Measurements from ENCODE around the gene RFT1.

Gene RFT1

DNA sequence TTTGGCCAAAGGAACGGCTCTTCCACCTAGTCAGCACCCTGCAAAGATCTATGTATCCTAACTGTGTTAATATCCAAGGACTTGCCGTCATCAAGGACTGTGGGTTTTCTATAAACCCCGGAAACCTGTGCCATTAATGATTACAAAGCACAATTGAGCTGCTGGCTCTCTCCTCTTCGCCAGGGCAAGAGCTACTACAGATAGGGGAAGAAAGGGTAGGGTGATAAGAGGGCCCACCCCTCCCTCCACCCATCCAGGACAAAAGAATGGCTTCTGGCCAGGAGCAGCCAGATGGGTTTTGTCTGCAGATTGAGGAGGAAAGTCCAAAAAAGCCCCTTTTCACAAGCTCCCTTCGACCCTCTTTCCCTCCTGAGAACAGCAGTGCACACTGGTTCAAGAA is 9.9 kb downstream of the RFT1 start:
- no peak for DNase-seq

DNA sequence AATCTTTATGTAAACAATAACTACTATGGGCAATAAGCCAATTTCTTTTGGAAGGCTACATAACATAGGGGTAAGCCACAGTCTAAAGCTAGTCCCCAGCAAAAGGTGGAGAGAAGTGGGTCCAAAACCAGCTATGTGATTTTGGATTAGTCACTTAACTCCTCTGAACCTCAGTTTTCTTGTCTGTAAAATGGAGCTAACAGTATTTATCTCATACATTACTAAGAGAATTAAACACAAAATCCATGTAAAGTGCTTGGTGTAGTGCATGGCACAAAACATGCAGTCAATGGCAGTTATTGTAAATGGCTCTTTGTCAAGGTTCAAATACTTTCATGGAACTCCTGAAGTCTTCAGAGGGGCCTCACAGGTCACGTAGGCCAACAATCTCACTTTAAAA is 13.3 kb downstream of the RFT1 start:
- DNase-seq: no peak

DNA sequence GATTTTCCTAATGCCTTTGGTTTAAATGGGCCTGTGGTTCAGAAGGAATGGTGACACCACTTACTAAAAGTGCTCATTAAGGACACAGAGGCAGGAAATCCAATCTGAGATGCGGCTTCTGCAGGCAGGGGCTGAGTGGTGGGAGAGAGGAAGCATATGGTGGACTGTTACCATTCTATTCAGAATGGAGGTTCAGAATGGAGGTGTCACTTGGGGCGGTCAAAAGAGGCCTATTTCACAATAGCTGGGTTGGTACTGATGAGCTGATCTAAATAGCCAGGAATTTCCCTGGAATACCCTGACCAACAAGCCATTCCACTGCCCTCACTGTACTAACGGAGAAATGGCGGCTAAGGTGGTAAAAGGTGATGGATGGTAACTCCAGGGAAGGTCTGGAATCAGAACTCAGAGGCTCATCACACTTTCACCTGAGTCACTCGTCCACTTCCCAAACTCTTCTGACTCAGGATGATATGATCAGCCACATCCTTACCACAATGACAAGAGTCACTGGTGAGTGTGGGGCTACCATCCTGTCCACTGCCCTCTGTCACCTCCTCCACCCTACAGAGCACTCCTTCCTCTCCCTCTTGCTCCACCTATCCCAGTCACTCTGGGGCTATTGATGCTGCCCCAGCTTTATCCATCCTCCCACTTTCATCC is 15.7 kb downstream of the RFT1 start:
- DNase-seq: no peak

DNA sequence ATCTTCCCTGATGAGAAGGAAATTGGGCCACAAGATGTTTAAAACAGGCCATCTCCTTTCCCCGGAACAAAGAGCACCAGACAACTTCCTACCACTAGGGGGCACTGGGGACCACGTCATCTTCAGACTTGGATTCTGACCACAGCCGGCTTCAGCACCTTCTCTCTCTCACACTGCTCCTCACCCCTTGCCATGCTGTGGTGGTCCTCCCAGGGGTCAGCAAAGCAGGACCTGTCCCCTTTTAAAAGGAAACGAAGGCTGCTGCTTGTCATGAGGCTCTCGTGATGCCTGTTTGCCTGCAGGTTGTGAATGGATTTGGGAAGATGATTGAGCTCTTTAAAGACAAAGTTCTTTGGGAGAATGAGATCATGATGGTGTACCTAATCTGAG is 16.2 kb downstream of the RFT1 start:
- DNase-seq: peak; percentile 73

DNA sequence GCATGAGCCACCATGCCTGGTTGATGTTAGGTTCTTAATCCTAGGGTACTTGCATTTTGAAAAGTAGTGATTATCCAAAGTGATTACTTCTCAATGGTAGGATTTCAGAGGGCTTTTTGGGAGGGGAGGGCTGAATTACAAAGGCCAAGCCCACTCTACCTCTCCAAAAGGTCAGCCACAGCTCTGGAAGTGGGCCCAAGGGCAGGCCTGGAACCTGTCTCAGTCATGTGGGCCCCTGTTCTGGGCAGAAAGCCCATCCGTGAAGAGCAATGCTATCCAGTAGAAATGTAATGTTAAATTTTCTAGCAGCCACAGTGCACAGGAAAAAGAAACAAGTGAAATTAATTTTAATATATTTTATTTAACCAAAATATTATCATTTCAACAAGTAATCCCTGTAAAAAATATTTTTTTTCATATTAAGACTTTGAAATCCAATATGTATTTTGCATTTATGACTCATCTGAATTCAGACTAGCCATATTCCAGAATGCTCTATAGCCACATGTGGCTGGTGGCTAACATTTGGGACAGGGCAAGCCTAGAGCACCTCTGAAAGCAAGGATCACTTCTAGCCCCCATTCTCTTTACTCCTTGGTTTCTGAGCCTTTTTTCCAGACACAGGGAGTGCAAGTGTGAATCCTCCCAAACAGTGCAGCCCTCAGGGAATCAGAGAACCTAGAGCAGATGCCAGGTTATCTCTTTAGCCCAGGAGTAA is 16.8 kb downstream of the RFT1 start:
- DNase-seq: no peak

DNA sequence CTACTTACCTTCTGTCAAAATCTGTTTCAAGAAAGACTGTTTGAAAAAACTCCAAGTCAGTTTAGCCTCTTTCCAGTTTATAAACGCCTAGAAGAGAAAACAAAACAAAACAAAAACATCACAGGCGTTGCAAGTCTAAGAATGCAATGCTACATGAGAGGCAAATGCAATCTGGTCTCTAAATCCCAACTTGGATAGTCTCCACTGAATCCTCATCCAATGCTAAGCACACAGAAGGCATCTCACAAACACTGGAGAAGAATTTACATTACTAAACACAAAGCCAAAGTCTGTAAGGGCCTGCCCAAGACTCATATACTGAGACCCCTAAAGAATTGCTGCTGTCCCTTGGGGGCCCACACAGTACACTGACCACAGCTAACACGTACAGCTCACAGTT is 18.4 kb downstream of the RFT1 start:
- no peak for DNase-seq

DNA sequence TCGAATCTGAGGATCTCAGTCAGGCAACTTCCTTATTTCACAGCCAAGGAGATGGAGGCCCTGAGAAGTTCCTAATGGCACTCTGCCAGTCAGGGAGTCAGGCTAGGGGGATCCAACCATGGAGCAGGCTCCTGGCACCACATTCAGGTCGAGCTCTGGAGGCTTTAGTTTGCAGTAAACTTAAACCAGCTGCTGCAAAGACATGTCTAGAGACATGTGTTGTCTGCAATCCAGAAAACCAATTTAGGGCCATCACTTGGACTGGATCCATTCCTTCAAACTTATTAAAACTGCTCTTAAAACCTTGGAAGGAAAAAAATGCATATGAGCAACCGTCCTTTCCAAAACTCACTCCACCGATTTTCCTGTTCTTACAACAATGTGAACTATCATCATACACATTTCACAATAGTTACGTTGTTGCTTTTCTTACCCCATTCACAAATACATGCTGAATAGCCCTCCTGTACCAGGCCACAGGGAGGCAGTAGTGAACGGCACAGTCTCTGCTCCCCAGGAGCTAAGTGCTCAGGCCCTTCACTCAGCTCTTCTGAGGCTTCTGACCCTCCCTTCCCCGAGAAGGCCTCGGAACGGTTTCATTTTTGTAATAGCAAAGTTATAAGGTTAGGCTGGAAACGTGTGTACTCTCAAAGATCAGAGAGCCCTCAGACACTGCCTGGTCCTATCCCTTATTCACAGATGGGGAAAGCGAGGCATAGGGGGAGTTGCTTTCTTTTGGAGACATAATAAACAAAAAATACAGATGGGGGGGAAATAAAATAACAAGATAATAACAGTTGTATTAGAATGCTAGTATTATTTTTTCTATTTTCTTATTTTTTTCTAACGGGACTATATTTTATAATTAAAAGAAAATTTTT is 20.1 kb downstream of the RFT1 start:
- no peak for DNase-seq

DNA sequence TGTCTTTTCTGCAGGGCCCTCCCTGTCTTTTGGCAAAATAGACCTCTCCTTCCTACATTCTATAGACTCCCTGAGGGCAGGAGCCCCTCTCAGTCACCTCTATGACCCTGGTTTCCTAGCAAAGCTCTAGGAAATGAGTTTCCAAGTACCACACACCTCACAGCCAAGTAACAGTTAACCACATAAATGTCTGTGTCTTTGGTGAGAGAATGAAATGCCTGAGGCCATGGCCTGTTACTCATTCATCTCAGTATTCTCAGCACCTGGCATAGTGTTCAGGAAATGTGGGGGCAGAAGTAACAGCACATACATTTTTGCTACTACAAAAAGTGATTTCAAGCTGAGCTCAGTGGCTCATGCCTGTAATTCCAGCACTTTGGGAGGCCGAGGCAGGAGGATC is 21.0 kb downstream of the RFT1 start:
- DNase-seq: peak; percentile 66

DNA sequence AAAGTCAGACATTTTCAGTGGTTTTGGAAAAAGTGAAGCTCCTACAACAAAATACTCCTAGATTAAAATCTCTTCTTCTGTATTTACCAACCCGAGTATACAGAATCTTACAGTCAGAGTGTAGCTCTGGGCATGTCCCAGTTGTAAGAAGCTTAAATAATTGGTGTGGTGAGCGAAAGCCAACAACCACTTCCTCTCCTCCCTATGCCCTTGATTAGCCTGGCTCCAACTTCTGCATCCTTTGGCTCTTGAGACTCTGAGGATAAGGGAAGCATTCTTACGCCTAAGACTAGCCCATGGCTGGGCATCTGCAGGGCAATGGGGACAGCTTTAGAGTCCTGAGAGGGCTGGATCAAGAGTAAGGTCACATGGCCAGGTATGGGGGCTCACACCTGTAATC is 25.5 kb downstream of the RFT1 start:
- DNase-seq: no peak

DNA sequence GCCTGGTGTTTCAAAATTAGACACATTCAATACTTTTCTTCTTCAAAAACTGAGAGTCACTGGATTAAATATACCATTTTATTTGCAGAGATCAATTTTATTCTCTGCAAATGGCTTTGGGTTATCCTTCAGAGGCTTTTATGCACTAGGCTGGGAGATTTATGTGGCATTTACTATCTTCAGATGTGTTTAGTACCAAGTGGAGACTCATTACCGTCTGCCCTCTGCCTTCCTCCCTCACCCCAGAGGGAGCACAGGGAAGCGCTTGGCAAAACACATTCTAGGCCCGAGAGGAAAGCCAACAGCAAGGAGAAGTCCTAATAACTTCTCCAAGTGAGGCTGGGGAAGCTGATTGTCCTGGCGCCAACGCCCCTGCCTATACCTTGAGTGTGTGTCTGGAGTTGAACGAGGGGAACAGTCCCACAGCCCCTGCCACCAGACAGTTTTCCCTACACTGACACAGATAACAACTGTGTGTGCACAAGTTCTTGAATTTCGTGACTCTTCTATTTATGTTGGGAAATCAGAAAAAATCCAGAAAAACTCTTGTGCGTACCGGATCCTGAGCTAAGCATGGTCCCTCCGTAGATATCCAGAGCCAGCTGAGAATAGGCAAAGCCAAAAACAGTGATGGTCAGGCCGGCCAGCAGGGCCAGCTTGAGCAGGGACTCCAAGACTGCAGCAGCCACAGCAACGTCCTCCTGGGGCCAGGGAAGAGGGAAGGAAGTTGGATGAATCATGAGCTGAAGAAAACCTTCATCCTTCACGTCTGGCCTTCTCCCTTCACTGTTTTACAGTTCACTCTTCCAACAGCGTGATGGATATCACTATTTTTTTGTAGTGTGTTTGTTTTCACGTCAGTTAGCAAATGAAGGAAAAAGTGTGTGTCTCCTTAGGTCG is 26.6 kb downstream of the RFT1 start:
- DNase-seq: no peak

DNA sequence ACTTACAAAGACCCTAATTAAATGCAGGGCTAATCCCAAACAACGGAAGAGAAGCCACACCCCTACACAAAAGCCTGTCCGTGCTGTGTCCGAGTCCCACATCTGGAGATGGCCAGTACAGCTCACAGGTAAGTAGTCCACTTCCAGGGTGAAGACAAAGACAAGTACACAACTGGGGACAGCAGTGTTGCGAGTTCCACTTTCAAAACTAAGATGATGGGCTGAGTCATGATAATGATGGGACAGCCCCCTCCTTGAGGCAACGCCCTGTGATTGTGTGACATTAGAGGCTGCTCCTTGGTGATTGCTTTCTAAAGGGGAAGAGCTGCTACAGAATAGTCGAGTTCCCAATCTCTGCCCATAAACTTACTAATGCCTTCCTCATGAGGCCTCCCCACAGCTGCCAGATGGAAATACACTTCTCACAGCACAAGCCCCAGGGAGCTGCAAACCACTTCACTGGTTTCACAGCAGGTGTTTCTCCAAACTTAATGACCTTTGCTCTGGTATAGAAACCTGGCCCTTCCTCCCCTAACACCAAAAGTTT is 27.6 kb downstream of the RFT1 start:
- DNase-seq: no peak

DNA sequence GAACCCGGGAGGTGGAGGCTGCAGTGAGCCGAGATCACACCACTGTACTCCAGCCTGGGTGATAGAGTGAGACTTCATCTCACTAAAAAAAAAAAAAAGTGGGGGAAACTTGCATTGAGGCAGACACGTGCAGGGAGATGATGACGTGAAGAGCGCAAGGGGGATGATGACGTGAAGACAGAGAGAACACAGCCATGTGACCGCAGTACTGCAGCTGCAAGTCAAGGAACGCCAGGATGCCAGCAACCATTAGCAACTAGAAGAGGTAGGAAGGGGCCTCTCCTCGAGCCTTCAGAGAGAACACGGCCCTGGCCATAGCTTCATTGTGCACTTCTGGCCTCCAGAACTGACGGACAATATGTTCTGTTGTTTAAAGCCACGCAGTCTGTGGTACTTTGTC is 28.3 kb downstream of the RFT1 start:
- no peak for DNase-seq

DNA sequence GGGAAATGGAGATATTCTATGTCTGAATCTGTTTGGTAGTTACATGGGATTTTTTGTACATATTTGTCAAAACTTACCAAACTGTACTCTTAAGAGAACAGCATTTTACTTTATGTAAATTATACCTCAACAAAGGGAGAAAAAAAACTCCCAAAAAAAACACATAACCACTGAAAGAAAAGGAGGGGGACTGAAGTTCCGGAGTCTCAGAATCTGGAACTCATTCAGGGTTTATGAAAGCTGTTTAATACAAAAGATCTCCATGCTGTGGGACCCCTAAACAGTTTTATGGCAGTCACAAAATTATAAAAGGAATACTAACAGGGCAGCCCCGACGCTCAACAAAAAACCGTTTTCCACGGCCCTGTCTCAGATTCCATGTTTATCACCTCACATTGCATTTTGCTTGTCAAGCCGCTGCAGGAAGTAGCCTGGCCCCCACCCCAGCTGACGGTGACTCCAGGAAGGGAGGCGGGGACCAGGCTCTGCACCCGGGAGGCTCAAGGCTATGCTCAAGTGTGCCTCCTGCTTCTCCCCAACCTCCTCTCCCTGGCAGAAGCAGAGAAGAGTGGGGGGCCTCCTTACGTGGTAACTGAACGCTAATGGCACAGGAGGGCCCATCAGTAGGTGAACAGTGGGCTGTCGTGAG is 29.3 kb downstream of the RFT1 start:
- DNase-seq: no peak

DNA sequence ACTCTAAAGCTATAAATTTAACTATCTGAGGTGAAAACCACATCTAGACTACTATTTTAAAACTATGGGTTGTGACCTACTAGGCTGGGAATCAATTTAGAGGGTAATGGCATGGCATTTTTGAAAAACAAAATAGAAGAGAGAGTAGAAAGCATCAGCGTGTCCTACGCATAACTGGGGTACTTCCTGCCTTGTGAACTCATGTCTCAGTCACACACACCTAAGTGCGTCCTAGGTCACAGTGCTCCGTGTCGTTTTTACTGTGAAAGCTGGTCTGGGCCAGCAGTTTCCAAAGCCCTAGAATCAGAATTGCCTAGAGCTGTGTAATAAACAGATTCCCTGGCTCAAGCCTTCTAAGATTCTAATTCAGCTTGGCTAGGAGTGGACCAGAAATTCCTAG is 32.3 kb downstream of the RFT1 start:
- no peak for DNase-seq

DNA sequence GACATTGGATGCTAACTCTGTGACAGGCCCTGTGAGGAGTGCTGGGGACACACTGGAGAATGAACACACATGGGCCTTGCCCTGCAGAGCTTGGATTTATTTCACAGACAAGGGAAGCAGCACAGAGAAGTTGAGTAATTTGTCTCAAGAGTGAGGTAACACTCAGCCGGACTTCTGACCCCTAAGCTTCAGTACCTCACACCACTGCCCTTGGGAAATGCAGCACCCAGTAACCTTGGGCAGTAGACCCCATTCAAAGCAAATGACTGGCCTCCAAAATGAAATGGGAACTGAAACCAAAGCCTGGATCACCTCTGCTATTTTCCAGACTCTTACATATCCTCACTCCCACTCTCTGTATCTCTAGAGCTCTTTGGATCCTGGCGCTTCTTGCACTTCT is 37.3 kb downstream of the RFT1 start:
- no peak for DNase-seq

DNA sequence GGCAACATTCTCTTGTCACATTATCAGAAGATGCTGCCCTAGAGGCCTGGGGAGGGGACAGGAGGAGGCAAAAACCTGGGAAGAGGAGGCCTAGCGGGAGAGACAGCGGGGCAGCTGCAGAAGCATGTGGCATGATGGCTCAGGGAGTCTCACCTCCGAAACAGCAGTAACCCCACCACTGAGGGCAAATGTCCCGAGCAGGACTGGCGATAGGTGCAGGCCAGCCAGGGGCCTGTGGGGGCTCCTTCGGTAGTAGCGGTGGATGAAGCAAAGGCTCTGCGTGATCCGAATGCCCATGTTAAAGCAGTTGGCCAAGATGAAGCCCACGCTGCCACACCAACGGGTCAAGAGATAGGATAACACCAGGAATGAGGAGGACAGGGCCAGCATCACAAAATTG is 38.0 kb downstream of the RFT1 start:
- DNase-seq: no peak

DNA sequence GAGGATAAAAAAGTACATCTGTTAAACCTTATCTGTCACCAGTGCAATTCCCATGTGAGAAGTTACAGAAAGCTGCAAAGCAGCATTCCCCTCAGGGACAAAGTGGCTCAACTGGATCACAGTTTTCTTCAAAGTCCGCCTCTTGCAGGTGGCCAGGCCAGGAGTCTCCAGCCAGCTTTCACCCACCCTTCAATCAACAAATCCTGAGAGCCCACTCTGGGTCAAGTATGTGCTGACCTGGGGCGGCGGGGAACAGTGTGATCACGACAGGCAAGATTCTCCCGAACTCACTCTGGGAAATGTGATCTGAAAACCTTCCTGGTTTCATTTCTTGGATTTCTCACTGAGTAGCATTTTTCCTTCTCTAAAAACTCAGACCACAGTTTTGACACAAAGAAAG is 39.2 kb downstream of the RFT1 start:
- DNase-seq: no peak

DNA sequence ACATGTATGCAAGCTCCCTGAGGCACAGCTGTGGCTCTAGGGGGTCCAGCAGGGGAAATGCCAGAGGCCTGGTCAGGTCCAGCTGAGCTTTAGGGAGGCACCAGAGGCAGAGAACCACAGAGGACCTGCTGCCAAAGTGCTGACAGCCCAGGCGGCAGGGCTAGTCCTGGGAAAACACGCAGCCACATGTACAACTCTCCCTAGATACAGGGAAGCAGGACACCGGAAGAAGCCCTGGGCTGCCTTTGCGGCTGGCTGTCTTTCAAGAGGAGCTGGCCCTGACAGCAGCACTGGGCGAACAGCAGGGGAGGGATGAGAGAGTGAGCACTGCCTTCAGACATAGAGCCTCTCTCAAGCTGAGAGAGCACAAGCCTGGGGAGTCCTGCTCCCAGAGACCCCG is 40.7 kb downstream of the RFT1 start:
- DNase-seq: no peak

DNA sequence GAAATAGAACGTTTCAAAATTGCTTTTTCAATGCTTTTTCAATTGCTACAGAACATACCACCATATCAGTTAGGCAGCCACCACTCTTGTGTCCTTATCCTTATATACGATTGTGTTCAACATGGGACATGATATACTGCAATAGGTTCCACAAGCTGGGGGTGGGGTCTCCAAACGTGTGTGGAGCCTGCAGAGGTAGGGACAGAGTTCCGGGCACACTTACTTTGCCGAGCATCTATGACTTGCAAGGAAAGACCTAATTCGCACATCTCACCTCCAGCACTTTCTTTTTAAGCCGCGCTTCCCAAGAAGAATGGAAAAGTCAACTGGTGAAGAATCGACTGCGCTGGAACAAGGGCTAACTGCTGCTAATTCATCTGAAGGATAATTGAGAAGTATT is 44.8 kb downstream of the RFT1 start:
- DNase-seq: no peak

DNA sequence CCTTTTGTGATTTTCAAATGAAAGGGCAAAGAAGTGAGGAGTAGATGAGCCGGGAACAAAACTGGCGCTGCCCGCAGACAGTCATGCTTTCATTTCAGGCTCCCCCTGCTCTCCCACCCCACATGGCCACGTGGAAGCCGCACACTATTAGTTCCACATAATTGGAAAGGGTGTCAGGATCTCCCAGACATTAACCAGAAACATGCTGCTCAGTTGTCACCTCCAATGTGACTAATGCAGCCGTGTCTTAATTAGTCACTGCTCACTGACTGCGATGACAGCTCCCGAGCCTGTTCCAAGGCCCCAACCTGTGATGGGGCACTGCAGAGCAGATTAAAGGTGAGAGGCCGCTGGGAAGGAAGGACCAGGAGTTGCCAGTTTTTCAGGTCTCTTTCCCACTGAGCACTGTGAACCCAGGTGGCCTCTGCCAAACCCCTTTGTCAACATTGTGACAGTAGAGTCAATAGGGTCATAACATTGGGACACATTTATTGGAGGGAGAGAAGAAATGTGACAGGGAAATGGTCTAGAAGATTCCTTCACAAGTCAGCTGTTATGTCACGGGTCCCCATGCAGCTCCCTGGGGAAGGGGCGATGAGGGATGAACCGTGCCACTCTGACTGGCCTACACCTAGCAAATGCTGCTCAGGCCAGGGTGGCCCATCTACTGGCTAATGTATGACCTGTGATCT is 45.8 kb downstream of the RFT1 start:
- DNase-seq: no peak

DNA sequence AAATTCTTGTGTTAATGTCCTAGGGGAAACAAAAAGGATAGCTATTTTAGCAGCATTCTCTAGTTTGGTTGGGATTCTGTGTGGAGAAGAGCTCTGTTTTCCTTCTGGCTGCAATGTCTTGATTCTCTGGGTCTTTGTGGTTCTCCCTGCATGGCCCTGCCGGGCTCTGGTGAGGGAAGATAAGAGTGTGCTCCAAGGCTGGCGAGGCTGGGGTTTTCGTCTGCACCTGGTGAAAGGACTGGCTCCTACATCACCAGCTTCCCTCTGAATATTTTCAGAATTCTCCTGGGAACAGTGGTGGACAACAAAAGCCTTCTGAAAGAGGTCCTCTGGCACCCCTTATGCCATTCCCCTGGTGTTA is 46.3 kb downstream of the RFT1 start:
- no peak for DNase-seq

DNA sequence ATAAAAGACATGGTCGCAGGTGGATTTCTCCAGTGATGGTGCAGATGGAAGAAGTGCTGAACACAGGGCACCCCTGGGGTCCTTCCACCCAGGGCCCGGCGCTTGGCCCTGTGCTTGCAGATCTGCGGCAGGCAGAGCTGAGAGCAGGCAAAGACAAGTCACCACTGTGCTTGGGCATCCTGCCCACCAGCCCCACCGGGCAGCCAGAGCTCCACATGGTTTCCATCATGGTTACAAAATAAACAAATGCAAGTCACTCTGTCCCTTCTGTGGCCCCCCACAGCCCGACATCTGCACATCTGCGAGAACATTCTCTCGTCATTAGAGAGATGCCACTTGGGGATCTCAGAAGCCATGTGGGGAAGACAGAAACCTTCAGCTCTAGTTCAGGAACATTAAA is 46.7 kb downstream of the RFT1 start:
- DNase-seq: no peak

Data from kidney glomerular epithelial cell (primary cell).